ENCODE results near the gene NEDD8.

NEDD8 gene

DNA sequence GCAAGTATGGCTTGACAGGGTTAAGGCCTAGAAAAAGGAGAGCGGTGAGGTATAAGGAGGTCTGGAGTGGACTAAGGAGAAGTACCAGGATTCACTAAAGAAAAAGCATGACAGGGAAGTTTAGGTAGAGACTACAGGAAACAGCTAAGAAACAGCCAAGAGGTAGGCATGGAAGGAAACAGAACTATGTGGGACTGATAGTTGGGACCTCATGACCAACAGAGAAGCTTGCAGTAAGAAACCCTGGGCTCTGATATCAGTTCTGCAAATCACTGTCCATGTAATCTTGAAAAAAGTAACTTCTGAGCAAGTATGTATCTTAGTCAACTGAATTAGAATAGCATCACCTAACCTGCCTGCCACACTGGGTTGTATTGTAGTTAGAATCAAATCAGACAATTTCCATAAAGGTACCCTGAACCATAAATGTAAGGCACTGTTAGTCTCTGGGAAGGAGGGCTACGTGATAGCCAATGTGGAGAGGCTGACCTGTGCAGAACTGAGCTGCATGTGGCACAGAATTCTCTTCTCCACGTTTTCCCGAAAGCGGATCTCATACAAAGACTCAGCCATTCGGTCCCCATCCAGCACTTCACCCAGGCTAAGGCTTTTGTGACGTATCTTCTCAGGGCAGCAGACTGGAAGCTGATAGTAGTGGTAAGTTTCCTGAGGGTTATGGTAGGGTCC lies 37.8 kb downstream of the NEDD8 start:
- DNase-seq: no peak

DNA sequence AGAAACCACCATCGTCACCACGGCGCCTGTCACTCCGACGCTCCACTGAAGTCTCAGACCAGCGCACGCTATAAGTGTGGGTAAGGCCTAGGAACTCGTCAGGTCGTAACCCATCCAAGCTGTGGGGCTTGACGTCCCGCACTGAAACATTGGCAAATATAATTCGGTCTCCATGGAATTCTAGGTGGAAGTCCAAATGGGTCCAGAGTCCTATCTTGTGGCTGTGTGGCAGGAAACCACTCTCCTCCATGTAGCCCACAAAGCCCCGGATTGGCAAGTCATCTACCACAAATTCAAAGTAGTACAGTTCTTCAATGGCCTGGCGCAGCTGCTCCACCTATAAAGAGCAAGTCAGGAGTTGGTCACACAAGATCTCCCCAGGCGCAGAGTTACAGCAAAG lies 39.2 kb downstream of the NEDD8 start:
- no peak for DNase-seq

GRCh38 chr14:24190416-24190815 lies 41.8 kb downstream of the NEDD8 start:
- DNase-seq: no peak

DNA sequence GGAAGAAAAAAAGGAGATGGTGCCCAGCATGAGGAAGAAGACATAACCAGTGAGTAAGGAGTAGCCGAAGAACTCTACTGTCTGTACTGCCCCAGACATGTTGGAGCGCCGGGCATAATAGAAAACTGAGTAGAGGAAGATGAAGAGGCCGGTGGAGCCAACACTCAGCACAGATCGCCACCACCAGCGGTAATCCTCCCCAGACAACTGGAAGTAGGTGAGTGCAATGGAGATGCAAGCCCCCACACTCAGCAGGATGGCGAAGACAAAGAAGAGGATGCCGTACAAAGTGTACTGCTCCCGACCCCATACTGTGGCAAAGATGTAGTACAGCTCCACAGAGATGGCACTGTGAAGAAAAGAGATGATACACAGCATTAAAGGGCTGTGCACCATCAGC lies 42.7 kb downstream of the NEDD8 start:
- DNase-seq: no peak

- no peak for DNase-seq
These were observed 43.1 kb downstream of the NEDD8 start for GRCh38 chr14:24189059-24189375.

DNA sequence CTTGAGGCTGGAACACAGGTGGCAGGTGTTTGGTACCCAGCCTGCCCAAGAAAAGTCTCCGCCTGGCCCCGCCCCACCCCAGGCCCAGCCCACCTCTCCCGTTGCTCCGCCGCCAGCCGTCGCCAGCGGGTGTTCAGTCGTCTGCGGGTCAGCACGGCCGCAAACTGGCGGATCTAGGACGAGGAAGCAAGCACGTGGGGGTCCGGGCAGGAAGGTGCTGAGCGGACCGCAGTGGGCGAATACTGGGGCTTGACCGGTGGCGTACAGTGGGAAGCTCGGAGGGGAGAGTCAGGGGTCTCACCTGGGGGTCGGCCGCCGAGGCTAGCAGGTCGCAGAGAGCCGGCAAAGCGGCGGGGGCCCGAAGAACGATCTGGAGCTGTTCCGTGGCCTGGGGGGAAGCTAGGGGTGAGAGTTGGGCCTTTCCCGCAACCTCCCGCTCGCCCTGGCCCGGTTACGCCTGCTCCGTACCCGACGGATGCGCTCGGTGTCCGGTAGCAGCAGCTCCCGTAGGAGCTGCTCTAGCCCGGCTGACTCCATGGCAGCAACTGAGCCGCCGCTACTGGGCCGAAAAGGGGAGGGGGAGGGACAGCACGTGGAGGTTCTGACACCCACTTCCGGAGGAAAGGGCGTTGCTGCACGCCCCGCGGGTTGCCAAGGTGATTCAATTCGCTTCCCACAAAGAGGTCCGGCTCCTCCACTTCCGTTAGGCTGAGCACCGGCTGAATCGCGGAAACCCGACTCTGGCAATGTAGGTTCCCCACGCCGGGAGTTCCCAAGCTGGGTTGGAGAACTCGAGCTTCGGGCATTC lies 43.7 kb downstream of the NEDD8 start, which contains the start of gene IPO4:
Gene IPO4, minus strand, starts transcription at position 566 of the 808 bp plus-strand sequence. Its CDS starts 29 bp downstream, at position 537.
- peak; percentile 96 for DNase-seq

DNA sequence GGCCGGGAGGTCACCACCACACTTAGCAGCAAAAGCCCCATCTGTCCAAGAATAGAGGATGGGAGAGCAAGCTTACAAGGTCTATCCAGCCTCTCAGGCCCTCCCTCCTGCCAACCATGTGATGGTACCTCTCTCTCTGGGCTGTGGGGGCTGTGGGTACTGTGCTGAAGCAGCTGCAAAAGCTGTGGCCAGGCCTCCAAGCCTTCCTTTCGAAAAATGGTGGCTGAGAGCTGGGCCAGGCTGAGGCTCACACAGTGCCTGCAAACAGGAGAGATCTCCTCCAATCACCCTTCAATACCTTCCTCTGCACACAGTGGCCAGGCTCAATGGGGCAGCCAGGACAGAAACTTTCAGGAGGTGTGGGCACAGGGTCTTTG lies 44.6 kb downstream of the NEDD8 start:
- no peak for DNase-seq

DNA sequence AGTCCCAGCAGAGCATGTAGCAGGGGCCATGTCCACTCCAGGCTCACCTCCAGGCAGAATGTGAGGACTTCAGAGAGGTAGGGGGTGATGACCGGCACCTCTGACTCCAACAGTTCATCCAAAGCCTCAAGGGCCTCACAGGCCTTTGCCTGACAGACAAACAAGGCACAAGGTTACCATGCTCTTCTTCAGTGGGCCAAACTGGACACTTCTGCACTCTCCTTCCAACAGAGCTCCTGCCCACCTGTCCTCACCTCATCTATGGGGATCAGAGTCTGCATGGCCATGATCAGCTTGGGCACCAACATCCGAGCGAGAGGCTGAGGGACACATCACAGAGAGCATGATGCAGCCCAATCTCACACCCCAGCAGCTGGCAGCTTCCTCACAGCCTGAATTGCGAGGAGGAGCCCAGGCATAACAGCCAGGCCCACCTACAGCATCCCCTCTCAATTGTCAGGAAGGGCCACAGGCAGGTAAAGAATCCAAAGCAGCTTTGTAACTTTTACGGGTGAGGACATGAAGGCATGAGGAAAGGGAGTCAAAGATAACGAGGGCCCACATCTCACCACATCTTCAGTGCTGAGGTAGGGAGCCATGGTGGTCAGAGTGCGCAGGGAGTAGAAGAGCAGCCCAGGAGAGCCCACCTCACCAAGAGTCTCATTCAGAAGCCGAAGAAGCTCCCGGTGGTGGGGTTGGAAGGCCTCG lies 45.2 kb downstream of the NEDD8 start:
- no peak for DNase-seq

GRCh38 chr14:24185741-24186140 lies 46.4 kb downstream of the NEDD8 start:
- DNase-seq: no peak

DNA sequence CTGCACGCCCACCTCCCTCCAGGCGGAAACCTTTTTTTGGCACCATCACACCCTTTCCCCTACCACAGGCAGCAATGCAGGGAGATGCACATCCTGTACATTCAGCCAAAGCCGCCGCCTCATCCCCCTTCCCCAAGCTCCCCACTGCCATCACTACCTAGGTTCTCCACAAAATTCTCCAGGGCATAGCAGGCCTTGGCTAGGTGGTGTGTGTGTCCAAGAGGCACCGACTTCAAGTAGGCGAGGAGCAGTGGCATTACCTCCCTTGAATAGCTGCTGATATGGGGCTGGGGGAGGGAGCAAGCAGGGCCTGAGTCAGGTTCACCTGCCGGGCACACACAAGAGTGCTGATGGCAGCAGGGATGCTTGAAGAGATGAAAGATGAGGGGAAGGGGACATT lies 47.1 kb downstream of the NEDD8 start:
- DNase-seq: no peak

GRCh38 chr14:24184104-24184970 lies 47.8 kb downstream of the NEDD8 start:
- no peak for DNase-seq

DNA sequence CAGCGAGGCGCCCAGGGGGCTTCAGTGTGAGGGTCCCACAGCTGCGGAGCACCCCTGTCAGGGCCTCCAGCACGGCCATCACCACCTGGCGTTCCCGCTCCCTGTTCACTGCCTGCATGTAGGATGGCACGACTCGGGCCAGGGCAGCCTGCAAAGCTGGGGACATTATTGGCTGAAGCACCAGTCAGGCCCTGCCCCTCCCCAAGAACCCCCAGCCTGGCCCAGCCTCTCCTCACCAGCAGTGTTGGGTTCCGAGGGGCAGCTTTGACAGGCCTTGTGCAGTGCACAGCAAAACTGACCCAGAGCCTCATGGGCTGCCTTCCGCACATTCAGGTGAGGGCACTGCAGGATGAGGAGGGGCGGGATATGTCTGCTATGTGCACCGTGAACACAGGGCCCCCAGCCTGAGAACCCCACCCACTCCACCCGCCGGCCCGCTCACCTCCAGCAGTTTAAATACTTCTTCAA lies 49.1 kb downstream of the NEDD8 start:
- DNase-seq: no peak

DNA sequence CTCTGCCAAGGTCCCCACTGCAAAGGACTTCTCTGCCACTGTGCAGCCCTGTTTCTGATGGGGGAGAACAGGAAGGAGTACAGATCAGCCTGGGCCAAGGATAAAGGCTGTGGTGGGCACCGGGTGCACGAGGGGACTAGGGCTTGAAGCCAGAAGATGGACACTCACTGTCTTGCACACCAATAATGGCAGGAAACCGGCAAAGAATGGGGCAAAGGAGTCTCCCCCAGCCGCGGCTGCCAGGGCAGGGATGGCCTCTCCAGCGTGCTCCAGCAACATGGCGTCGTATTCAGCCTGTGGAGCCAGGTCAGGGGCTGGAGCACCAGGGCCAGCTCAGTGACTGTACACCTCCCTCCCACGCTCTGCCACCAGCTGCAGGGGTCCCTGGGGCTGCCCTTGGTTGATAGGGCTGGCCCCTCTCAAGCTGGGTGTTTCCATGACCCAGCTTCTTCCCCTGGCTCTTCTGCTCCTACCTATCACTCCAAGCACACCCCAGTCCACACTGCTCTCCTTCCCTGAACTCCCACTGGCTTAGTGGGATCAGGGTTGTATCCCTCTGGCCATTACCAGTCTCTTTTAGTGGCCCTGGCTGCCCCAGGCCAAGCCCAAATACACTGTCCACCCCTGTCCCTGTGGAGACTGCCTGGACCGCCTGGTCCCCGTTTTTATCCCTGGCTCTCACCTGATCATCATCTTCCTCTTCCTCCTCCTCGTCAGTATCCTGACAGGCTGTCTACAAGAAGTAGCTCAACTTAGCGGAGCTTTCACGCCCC lies 49.9 kb downstream of the NEDD8 start:
- DNase-seq: no peak

DNA sequence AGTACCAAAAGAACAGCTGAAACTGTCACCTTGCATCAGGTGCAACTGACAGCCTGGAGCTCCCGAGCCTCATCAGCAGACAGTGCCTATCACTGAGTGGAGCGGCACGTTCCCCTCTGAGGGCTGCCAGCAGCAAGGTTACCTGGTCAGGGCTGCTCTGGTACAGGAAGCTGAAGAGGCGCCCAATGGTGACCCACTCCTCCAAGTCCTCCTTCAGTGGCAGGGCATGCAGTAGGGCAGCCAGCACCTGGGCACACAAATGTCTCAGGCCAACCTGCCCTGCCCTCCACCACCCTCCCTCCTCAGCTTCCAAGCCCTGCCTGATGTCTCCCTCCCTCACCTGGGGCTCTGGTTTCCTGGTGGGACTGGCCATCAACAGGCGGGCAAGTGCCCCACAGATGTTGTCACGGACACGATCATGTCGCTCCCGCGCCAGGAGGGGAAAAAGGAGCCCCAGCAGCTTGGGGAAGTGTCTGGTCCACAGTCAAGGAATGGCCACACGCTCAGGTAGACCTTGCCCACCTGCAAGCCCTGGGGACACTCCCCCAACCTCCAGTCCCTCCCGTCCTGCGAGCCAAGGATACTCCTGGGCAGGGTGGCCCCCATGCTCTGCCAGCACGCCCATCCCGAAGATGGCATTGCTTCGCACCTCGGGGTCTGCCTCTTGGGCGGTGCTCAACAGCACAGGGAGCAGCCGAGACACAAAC lies 50.6 kb downstream of the NEDD8 start:
- DNase-seq: no peak

DNA sequence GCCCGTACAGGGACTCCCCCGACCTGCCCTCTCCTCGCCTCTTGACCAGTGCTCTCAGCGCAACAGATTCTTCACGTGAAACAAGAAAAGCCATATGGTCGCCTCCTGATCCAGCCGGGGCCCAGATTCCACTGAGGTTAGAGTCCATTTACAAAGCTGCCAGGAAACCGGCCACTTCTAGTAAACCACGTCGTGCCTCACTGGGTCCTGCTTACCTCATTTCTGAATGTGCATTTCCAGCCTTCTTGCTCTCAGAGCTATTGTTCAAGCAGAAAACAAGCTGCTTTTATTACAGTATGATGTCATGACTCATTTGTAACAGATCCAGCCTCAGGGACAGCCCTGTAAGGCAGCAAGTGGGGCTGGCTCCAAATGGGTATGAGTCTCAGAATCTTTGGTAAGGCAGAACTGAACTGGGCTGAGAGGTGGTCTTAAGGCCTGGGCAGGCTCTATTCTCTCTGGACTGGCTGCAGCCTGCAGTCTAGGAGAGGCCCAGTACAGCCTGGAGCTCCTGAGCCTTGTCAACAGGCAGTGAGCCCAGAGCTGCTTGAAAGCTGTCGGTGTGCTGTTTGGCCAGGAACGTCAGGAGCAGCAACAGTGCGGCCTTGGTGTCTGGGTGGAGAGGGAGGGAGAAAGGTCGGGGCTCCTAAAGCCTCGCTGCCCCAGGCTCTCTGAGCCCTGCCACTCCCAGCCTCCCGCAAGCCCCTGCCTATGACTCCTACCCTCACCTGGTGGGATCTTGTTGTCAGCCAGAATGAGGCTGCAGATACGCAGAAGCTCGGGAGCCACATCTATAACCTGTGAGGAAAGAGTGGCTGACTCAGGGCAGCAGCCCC lies 52.0 kb downstream of the NEDD8 start:
- no peak for DNase-seq

- no peak for DNase-seq
These were observed 52.7 kb downstream of the NEDD8 start for GRCh38 chr14:24179294-24179960.

DNA sequence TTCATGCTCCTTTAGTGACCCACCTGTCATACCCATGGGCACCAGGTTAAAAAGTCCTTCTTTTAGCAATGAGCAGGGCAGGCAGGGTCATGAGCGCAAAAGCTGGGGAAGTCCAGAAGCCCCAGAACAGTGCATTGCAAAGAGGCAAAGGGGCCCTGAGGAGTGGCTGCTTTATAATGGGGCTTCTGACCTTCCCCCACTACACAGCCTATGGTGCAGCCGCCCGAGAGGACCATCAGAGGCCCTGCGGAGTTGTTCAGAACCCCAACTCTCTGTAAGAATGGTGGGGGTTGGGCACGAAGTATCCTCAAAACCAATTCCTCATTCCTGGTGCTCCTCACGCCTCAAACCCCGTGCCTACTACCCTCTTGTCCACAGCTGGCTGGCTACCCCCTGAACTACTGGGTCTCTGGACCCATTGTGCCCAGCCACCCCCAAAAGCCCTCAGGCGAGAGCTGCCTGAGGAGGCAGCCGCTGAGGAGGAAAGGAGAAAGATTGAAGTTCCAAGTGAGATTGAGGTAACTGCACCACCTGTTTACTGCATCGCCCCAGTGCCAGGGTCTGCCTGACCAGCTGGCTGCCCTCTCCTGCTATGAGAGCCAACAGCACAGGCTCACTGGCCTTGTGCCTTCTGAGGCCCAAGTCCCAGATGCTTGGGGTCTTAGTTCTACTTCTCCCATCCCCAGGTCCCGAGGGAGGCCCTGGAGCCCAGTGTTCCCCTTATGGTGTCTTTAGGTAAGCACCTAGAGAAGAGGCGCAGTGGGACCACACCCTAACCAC lies 53.6 kb downstream of the NEDD8 start:
- no peak for DNase-seq

DNA sequence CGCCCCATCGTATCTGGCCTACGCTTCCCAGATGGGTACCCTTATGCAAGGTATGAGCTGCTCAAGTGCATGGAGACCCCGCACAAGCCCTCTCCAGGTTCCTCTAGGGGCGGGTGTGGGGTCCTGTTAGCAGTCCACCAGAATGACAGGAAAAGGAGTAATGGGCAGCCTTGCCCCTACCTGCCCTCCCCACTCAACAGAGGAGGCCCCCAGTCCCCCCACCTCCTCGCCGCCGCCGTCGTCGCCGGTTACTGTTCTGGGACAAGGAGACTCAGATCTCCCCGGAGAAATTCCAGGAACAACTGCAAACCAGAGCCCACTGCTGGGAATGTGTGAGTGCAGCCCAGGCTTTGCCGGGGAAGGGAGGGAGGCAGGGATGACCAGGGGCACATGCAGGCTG lies 54.3 kb downstream of the NEDD8 start:
- DNase-seq: no peak
